Measurements from ENCODE around the gene ENOX1. TPM values are rescaled to one million over a fixed set of nuclear protein-coding genes. Genes with fewer than 3 reads are reported as not detected.

ENOX1 gene
- total and polyA plus RNA-seq, 2 donors (not counting 3 experiments of a cell fraction or from before 2014, with no cell fraction given): 0.17 to 0.97 TPM

- Histone ChIP-seq H3K9me3 (replicated peaks; ENCODE audit: control insufficient read depth, insufficient read depth, low read length) (no peaks in the 10 kb centered on the region), H3K36me3 (ENCODE audit: control insufficient read depth in 2 of 2, extremely low read depth in 1 of 2, insufficient read depth in 2 of 2, low read length in 2 of 2) (no peaks in the 10 kb centered on the region), H3K4me2 (ENCODE audit: insufficient read depth, low read length) (no peak overlapping the region), H2AFZ (ENCODE audit: low read depth, low read length) (no peak overlapping the region), H3K4me1 (ENCODE audit: control insufficient read depth, extremely low read depth, insufficient read depth, low read length) (no peaks in the 10 kb centered on the region), H3K79me2 (ENCODE audit: control insufficient read depth, insufficient read depth, low read length) (no peaks in the 10 kb centered on the region), H4K20me1 (replicated peaks; ENCODE audit: control insufficient read depth, extremely low read depth, insufficient read depth, low read length) (no peaks in the 10 kb centered on the region), H3K27me3 (ENCODE audit: control insufficient read depth in 2 of 2, insufficient read depth in 2 of 2, low read length in 2 of 2) (no peaks in the 10 kb centered on the region), H3K9me1 (replicated peaks; ENCODE audit: control insufficient read depth, extremely low read depth, insufficient read depth, low read length) (no peaks in the 10 kb centered on the region), H3K27ac (ENCODE audit: insufficient read depth, low read depth, low read length) (no peak overlapping the region), H3K9ac (replicated peaks; ENCODE audit: extremely low read depth, insufficient read depth, low read length) (no peak overlapping the region), H3K4me3 (replicated peaks in 1 of 3; ENCODE audit: insufficient read depth in 1 of 3, low read depth in 1 of 3, low read length in 3 of 3) (no peak overlapping the region)
- CTCF ChIA-PET: interaction anchor here (1.3 kb wide), 1 partner anchor 372 kb away, joined by 3 read pairs; no protein-coding TSS in a partner anchor
- POLR2A ChIA-PET: no interaction called here
- TF ChIP-seq POLR2A (IDR thresholded peaks at IDR 0.05; ENCODE audit: low read depth, low read length) (no peak), EZH2 (IDR thresholded peaks at IDR 0.05; ENCODE audit: borderline replicate concordance, low read depth, low read length, severe bottlenecking) (no peak), POLR2AphosphoS5 (IDR thresholded peaks at IDR 0.05; ENCODE audit: insufficient read depth, low read depth, low read length) (no peak), FOS (IDR thresholded peaks at IDR 0.05; ENCODE audit: borderline replicate concordance, insufficient read depth, low read length) (no peak)
- BruUV-seq (replicated peaks): no TSS peak
- DNase-seq (ENCODE audit: low read depth, low spot score) (no peak), FAIRE-seq (no peak)
- dilution Hi-C loops (cut with MboI; ENCODE audit: extremely low pct_ligation_motif_present, low sequenced_read_pairs): no loop called here
- intact Hi-C loops (cut with micrococcal nuclease): no loop called here
Observed at GRCh38 chr13:43432958-43433357, 353.8 kb downstream of the ENOX1 start.

- Histone ChIP-seq H3K79me2 (ENCODE audit: control insufficient read depth, insufficient read depth, low read length) (no peaks in the 10 kb centered on the region), H3K9me3 (replicated peaks; ENCODE audit: control insufficient read depth, insufficient read depth, low read length) (no peaks in the 10 kb centered on the region), H3K4me3 (replicated peaks in 1 of 3; ENCODE audit: insufficient read depth in 1 of 3, low read depth in 1 of 3, low read length in 3 of 3) (no peak overlapping the region), H3K36me3 (ENCODE audit: control insufficient read depth in 2 of 2, extremely low read depth in 1 of 2, insufficient read depth in 2 of 2, low read length in 2 of 2) (no peaks in the 10 kb centered on the region), H3K4me2 (ENCODE audit: insufficient read depth, low read length) (no peak overlapping the region), H3K27me3 (ENCODE audit: control insufficient read depth in 2 of 2, insufficient read depth in 2 of 2, low read length in 2 of 2) (no peaks in the 10 kb centered on the region), H3K4me1 (ENCODE audit: control insufficient read depth, extremely low read depth, insufficient read depth, low read length) (no peaks in the 10 kb centered on the region), H3K9me1 (replicated peaks; ENCODE audit: control insufficient read depth, extremely low read depth, insufficient read depth, low read length) (no peaks in the 10 kb centered on the region), H3K9ac (replicated peaks; ENCODE audit: extremely low read depth, insufficient read depth, low read length) (no peak overlapping the region), H2AFZ (ENCODE audit: low read depth, low read length) (no peak overlapping the region), H3K27ac (ENCODE audit: insufficient read depth, low read depth, low read length) (no peak overlapping the region), H4K20me1 (replicated peaks; ENCODE audit: control insufficient read depth, extremely low read depth, insufficient read depth, low read length) (no peaks in the 10 kb centered on the region)
- no peak for FAIRE-seq
- POLR2A ChIA-PET: no interaction called here
- intact Hi-C loops (cut with micrococcal nuclease): no loop called here
- CTCF ChIA-PET: no interaction called here
- dilution Hi-C loops (cut with MboI; ENCODE audit: extremely low pct_ligation_motif_present, low sequenced_read_pairs): no loop called here
- no TSS peak for BruUV-seq (replicated peaks)
- no peak for TF ChIP-seq MAX (IDR thresholded peaks at IDR 0.05; ENCODE audit: insufficient read depth, insufficient read length)
- TF ChIP-seq EZH2 (IDR thresholded peaks at IDR 0.05; ENCODE audit: borderline replicate concordance, low read depth, low read length, severe bottlenecking): no peak
- no peak for TF ChIP-seq CTCF (IDR thresholded peaks at IDR 0.05; ENCODE audit: extremely low read depth in 1 of 2, insufficient read depth in 1 of 2, low read depth in 1 of 2, low read length in 2 of 2)
- no peak for TF ChIP-seq GATA2 (IDR thresholded peaks at IDR 0.05; ENCODE audit: insufficient read depth, insufficient read length, low read depth, low read length)
- no peak for TF ChIP-seq POLR2AphosphoS5 (IDR thresholded peaks at IDR 0.05; ENCODE audit: insufficient read depth, low read depth, low read length)
- TF ChIP-seq POLR2A (IDR thresholded peaks at IDR 0.05; ENCODE audit: low read depth, low read length): no peak
- no peak for TF ChIP-seq MYC (IDR thresholded peaks at IDR 0.05; ENCODE audit: low read depth, low read length)
- no peak for TF ChIP-seq FOS (IDR thresholded peaks at IDR 0.05; ENCODE audit: borderline replicate concordance, insufficient read depth, low read length)
- no peak for TF ChIP-seq JUN (IDR thresholded peaks at IDR 0.05; ENCODE audit: borderline replicate concordance, insufficient read depth, insufficient read length, low read depth)
- no peak for DNase-seq (ENCODE audit: low read depth, low spot score)
Observed at GRCh38 chr13:43431841-43432240, 354.9 kb downstream of the ENOX1 start.
